ENCODE results near the gene KRT14. TPM values are rescaled to one million over a fixed set of nuclear protein-coding genes. Genes with fewer than 3 reads are reported as not detected.
"Not testable (repeated sequence)": the region's sequence is repeated elsewhere in the genome, so short reads cannot be mapped to it uniquely, and the experiment has no call there.

The KRT14 gene
- total RNA-seq, 2 experiments from 2014 or later = 0.82 TPM; not detected in 1

DNA sequence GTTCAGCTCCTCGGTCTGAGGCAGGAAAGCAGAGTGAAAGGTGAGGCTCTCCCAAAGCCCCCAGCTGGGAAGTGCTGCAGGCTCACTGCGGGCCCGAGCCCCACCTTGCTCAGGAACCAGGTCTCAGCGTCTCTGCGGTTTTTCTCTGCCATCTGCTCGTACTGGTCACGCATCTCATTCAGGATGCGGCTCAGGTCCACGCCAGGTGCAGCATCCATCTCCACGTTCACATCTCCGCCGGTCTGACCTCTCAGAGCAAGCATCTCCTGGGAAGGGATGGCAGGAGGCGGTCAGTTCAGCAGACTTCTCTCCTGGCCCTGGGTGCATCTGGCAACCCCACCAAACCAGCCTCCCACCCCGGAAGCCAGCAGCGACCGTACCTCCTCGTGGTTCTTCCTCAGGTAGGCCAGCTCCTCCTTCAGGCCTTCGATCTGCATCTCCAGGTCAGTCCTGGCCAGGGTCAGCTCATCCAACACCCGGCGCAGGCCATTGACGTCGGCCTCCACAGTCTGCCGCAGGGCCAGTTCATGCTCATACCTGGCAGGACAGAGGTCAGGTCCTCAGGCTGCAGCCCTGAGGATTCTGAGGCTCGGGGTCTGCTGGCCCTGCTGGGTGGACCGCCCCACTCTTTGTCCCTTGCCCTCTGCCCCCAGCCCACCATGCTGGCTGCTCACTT, 24.4 kb upstream of the KRT14 start:
- H3K27ac ChIP-seq (ENCODE audit: low read depth, low read length, poor library complexity, severe bottlenecking) = no peak overlapping the region
- CTCF ChIA-PET (ENCODE audit: unreplicated experiment) = no interaction called here
- intact Hi-C loops (cut with micrococcal nuclease; ENCODE audit: unreplicated experiment) = no loop called here
- no peaks in the 10 kb centered on the region for H3K9me2 ChIP-seq (ENCODE audit: insufficient read depth, low read length)
- no peak overlapping the region for H3K4me2 ChIP-seq (ENCODE audit: low read length)
- H3K4me3 ChIP-seq (ENCODE audit: low read depth, low read length, poor library complexity, severe bottlenecking) = no peak overlapping the region
- no peaks in the 10 kb centered on the region for H3K36me3 ChIP-seq (ENCODE audit: insufficient read depth, low read length)
- BruUV-seq (replicated peaks) = no TSS peak
- DNase-seq (ENCODE audit: low spot score) = no peak
- POLR2A ChIA-PET = interaction anchor here (0.5 kb wide), 1 partner anchor 1849 kb away, joined by 4 read pairs; no protein-coding TSS in a partner anchor
- no peak overlapping the region for H2AFZ ChIP-seq (ENCODE audit: low read length)
- 0 out of 2 replicates have a peak, but pooled peaks cover 5% of the 10 kb centered on the region for H3K9me3 ChIP-seq (ENCODE audit: low read length)
- no peaks in the 10 kb centered on the region for H3K4me1 ChIP-seq (ENCODE audit: insufficient read depth, low read length, poor library complexity, severe bottlenecking)
- no peaks in the 10 kb centered on the region for H4K20me1 ChIP-seq (ENCODE audit: insufficient read depth, low read length)
- no peaks in the 10 kb centered on the region for H3K79me2 ChIP-seq (ENCODE audit: insufficient read depth, low read depth, low read length)
- TF ChIP-seq CTCF (conservative IDR thresholded peaks at IDR 0.05; ENCODE audit: low read length) = no peak
- TF ChIP-seq EZH2phosphoT487 (IDR thresholded peaks at IDR 0.05; ENCODE audit: borderline replicate concordance, low read depth, low read length) = no peak

GRCh38 chr17:41610061-41610517, 23.4 kb upstream of the KRT14 start:
- H3K4me3 ChIP-seq (ENCODE audit: low read depth, low read length, poor library complexity, severe bottlenecking); H2AFZ ChIP-seq (ENCODE audit: low read length); POLR2A ChIA-PET; CTCF ChIA-PET (ENCODE audit: unreplicated experiment); H3K9me2 ChIP-seq (ENCODE audit: insufficient read depth, low read length); H3K4me1 ChIP-seq (ENCODE audit: insufficient read depth, low read length, poor library complexity, severe bottlenecking); H3K9me3 ChIP-seq (ENCODE audit: low read length); H4K20me1 ChIP-seq (ENCODE audit: insufficient read depth, low read length); H3K27ac ChIP-seq (ENCODE audit: low read depth, low read length, poor library complexity, severe bottlenecking); intact Hi-C loops (cut with micrococcal nuclease; ENCODE audit: unreplicated experiment); DNase-seq (ENCODE audit: low spot score); BruUV-seq (replicated peaks); H3K79me2 ChIP-seq (ENCODE audit: insufficient read depth, low read depth, low read length); H3K4me2 ChIP-seq (ENCODE audit: low read length); H3K36me3 ChIP-seq (ENCODE audit: insufficient read depth, low read length): not testable (repeated sequence)

DNA sequence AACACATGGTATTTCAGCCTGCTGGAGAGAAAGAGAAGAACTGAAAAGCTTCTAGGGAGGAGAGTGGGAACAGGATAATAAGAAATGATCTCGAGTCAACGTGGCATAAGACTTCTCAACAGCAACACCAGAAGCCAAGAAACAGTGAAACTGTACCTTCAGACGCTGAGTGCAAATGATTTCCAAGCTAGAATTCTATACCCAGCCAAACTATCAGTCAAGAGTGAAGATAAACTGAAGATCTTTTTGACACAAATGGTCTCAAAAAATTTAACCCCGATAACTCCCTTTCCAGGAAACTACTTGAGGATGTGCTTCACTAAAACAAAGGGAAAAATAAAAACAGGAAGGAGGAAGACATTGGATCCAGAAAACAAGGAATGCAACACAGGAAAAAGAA, 20.2 kb upstream of the KRT14 start:
- not testable (repeated sequence) for H3K79me2 ChIP-seq (ENCODE audit: insufficient read depth, low read depth, low read length)

More for the DNA sequence above, 20.2 kb upstream of the KRT14 start:
- CTCF ChIA-PET (ENCODE audit: unreplicated experiment); H3K4me2 ChIP-seq (ENCODE audit: low read length); H3K4me1 ChIP-seq (ENCODE audit: insufficient read depth, low read length, poor library complexity, severe bottlenecking); POLR2A ChIA-PET; H3K9me2 ChIP-seq (ENCODE audit: insufficient read depth, low read length); H3K4me3 ChIP-seq (ENCODE audit: low read depth, low read length, poor library complexity, severe bottlenecking); H4K20me1 ChIP-seq (ENCODE audit: insufficient read depth, low read length); intact Hi-C loops (cut with micrococcal nuclease; ENCODE audit: unreplicated experiment); BruUV-seq (replicated peaks); DNase-seq (ENCODE audit: low spot score); H3K9me3 ChIP-seq (ENCODE audit: low read length); H3K36me3 ChIP-seq (ENCODE audit: insufficient read depth, low read length); H2AFZ ChIP-seq (ENCODE audit: low read length); H3K27ac ChIP-seq (ENCODE audit: low read depth, low read length, poor library complexity, severe bottlenecking): not testable (repeated sequence)
